NCI-H226 (cell line): ENCODE results near the gene RABGEF1.
"Not testable (repeated sequence)": the region's sequence is repeated elsewhere in the genome, so short reads cannot be mapped to it uniquely, and the experiment has no call there.

Experiments used
- DNase-seq: peaks from one replicate; pipeline ENCODE4 v3.0.0-alpha.2; 2015

RABGEF1 gene

DNA sequence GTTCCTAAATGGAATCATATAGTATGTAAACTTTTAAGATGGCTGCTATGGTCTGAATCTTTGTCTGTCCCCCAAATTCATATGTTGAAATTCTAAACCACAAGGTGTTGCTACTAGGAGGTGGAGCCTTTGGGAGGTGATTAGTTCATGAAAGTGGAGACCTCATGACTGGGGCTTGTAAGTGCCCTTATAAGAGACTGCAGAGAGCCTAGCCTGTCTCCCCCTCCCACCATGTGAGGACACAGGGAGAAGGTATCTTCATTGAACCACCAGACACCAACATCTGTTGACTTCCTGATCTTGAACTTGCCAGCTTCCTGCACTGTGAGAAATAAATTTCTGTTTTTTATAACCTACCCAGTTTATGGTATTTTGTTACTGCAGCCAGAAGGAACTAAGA lies 27.0 kb downstream of the RABGEF1 start:
- not testable (repeated sequence) for DNase-seq

DNA sequence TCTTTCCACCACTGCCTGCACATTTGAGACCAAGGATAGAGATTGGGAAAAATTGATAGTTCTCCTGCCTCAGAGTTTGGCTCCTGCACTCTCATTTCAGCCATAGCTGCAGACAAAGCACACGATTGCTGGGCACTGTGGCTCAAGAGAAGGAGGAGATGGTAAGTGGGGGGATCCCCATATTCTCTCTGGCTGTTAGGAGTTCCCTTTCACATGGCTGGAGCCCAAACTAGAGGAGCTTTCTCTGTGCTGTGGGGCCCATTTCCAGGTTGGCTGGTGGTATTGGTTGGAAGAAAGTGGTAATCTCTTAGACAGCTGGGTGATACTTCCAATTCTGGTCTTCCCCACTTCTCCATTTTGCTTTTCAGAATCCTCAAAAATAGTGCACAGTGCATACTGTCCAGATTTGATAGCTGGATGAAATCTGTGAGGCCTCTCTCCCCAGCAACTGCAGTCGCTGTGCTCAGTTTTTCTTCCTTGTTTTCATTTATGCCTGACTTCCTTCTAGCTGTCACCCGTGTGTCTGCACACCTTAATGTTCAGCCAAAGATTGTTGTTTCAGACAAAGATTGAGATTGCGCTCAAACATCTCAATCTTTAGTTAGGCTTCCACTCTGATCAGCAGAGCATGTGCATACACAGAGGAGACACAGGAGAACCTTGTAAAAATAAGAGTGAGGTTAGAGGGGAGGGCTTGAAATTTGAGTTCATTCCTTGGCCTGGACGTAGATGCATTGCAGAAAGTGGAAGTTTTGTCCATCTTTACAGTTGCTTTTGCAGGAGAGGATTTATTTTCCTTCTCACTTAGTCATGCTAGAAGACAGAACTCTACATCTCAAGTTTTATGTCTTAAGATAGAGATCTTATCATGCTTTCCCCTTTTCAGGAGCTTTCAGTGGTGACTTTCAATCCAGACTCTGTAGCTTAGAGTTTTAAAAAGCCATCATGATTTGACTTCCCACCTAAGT lies 28.6 kb downstream of the RABGEF1 start:
- DNase-seq = no peak

DNA sequence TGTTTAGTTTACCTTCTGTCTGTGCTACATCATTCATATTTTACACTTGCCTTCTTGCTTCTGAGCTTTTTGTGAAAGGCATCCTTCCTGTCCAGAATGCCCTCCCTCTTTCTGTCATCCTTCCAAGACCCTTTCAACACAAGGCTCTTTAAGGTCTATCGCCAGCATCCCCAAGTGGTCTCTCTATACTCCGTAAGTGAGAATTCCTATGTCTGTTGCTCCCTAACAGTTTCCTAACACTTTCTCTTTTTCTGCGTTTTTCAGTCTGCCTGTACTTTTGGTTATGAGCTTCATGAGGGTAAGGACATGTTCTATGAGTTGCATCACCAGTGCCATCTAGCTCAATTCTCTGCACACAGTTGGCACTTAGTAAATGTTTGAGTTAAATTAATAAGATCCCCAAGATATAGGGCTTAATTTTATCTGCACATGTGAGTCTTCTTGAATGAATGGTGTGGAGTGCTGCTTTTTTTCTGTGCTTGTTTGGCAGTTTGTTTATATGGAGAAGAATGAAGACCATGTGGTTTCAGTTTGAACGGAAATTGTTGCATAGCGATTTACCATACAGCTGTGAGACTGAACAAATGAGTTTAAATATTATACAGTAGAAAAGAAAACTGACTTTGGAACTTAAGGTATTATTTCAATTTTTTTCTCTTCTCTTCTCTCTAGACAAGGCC lies 29.4 kb downstream of the RABGEF1 start:
- DNase-seq = no peak

DNA sequence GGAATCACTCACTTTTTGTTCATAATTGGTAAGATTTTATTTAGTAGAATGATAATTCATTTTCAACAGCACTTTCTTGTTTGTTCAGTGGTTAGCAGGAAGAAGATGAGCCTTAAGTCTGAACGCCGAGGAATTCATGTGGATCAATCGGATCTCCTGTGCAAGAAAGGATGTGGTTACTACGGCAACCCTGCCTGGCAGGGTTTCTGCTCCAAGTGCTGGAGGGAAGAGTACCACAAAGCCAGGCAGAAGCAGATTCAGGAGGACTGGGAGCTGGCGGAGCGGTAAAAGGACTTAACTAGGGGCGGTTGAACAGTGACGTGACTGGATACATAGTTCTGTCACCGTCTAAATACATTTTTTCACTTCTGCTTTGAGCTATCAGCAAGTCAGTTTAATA lies 31.3 kb downstream of the RABGEF1 start:
- no peak for DNase-seq

DNA sequence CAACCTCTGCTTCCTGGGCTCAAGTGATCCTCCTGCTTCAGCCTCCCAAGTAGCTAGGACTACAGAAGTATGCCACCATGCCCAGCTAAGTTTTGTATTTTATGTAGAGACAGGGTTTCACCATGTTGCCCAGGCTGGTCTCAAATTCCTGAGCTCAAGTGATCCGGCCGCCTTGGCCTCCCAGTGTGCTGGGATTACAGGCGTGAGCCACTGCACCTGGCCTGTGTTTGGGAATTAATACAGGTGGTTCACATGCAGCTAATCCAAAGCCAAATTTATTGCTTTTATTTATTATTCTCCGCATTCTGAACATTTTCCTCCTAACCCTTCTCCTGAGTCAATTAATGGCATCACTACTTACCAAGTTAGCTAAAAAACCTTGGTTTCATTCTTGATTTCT lies 33.2 kb downstream of the RABGEF1 start:
- not testable (repeated sequence) for DNase-seq

DNA sequence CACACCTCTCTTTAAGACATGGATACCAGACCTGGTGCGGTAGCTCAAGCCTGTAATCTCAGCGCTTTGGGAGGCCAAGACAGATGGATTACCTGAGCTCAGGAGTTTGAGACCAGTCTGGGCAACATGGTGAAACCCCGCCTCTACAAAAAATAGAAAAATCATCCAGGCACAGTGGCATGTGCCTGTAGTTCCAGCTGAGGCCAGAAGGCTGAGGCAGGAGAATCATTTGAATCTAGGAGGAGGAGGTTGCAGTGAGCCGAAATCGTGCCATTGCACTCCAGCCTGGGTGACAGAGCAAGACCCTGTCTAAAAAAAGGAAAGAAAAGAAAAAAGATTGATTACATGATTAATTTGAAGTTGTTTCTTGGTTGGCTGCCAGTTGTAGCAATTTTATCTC lies 35.9 kb downstream of the RABGEF1 start:
- not testable (repeated sequence) for DNase-seq

DNA sequence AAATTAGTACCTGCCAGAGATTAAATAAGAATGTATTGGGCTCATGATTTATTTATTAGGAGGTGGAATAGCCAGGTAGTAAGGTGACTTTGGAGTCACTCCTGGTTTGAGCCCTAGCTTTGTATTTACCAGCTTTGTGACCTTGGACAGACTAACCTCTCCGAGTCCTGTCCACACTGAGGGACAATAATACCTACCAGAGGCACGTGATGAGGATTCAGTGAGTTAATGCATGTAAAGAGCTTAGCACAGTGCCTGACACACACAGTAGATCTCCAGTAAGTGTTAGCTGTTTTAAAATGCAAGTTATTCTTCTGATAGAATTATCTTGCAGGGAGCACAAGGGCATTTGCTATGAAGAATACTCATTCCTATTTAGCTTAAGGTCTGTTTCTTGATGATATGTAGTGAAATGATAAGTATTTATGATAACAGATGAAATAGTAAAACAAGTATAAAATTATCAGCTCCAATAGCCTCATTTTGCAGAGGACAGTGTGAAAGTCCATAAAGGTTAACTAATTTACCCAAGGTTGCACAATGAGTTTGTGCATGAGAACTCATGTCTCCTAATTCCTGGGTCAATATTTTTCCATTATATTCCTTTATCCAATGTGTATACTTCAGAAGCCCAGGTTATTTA lies 36.4 kb downstream of the RABGEF1 start:
- DNase-seq = no peak

DNA sequence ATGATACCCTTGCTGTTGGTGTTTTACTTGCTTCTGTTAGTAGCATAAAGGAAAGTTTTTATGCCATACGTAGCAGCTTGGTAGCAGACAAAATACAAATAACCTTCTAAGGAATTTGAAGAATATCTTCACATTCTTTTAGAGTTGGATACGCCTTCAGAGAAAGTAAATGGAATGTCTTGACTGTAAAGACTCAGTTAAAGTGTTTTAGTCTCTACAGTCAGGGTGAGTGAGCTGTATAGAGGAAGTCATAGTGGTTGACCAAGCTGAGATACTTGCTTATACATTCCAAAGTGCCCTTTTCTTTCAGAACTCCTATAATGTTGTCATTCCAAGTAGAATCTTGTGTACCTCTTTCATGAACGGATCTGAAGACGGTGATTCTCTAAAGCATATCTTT lies 37.7 kb downstream of the RABGEF1 start:
- peak; percentile 13 for DNase-seq

DNA sequence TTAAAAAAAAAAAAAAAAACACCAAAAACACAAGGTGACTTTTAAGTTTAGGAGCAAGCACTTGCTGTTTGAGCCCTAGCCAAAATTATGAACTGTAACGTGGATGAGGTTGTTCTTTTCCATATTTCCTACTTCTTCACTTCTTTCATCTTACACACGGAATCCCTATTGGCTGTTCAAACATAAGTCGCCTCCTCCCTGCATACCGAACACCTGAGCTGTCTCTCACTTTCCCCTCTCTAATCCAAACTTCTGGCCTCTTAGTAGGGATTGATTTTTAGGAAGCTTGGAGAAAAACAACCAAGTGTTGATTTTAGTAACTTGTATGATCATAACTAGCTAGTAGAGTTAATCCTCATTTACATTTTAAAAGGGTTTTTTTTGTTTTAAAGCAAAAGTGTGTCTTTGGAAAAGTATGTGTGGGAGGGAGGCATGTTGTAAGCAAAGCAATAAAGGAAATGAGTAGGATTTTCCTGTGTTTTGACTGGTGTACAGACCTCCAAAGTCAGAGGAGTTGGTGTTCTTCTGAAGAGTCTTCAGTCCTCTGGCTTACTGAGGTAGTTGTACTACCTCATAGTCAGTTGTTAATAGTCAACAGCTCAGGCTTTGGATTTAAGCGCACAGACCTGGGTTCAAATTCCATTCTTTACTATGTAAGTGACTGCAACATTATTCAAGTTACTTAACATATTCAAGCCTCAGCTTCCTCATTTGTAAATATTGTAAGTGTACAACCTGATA lies 39.3 kb downstream of the RABGEF1 start:
- DNase-seq = peak; percentile 79

DNA sequence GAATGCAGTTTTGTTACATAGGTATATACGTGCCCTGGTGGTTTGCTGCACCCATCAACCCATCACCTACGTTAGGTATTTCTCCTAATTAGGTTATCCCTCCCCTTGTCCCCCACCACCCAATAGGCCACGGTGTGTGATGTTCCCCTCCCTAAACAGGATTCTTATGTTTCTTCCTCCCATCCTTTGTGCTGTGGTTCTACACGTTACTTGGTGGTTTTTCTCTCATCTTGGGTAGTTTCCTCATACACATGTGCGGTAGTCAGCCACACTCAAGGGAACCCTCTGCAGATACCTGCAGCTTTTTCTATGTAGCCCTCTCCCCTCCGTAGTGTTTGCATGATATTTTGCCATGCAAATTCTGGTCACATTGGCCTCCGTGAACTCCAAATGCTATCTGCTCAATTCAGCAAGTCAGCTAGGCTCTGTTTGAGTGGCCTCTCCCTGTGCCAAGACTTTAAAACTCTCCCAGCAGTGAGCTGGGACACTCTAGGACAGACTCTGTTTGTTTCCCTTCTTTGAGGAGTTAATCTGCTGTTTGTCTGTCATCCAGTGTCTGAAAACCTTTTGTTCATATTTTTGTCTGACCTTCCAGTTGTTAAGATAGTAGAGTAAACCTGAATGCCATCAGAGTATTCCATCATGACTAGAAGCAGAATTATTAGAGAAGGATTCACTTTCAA lies 41.0 kb downstream of the RABGEF1 start:
- DNase-seq = no peak

DNA sequence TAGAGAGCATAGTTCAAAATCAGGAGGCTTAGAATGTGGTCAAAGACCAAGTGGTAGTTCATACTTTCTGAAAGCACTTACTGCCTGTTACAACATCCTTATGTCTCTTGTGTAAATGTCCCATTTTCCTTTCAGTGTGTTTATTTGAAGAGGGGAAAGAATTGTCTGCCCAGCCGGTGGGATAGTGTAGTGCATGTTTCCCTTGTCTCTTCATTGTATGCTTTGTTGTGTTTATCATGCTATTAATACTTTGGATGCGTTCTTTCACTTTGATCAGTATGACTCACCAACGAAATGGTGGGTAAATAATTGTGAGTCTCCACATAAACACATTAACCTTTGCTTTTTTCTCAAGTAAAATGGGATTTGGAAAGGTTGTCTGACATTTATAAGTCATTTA lies 42.3 kb downstream of the RABGEF1 start:
- not testable (repeated sequence) for DNase-seq

DNA sequence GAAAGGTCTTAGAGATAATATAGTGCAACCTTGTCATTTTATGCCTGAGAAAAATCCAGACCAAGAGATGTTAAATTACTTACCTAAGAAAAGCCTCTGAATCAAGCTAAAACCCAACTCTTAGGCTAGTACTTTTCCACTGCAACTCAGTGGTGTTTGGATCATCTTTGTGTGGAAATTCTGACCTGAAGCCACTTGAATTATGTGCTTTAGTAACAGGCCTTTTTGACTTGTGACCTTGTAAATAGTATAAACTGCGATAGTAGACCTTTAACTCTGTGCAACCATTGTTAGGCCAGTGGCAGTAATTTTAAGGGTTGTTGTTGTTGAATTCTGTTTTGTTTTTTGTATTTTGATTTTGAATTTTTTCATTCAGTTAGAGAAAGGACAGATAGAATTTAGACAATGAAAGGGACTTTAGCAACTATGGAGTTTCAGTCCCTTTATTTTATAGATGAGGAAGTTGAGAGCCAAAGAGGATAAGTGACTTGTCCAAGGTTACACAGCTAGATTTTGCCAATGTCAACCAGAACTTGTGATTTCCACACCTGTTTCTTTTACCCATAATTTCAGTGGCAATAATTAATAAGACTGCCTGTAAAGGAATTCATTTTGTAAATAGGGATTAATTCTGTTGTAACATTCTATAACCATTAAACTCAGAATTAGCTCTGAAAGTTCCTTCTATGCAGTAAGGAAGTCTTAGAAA lies 43.5 kb downstream of the RABGEF1 start:
- DNase-seq = not testable (repeated sequence)

DNA sequence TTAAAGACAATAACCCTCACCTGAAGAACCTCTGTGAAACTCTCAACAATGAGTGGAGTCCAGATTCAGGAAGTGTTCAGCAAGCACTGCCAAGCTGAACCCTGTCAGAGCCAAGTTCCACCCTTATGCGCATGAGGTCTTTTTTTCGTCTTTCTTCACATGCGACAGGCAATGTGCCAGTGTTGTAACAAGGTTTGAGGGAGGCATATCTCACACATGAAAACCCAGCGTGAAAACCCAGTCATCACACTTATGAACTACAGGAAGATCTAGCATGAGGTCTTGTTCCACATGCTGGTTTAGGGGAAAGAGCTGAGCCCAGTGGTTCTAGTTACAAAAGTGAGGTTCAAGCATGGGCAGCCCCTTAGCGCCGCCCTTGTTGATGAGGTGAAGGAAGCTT lies 49.7 kb downstream of the RABGEF1 start:
- DNase-seq = no peak

DNA sequence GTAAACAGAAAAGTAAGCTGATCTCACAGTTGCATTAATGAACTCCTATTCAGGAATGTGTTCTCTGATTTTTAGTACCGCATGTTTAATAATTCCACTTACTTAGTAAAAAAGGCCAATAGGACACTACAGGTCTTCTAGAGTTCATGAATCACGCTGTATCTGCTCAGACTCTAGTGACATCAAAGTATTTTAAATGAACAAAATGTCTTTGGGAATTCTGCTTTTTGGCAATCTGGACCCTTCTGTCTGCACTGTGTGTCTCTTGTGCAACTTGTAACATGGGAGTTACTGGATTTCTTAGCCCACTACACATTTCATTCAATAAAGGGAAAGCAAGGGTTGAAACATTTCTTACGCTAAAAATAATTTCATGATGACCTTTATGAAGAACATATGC lies 50.2 kb downstream of the RABGEF1 start:
- no peak for DNase-seq

DNA sequence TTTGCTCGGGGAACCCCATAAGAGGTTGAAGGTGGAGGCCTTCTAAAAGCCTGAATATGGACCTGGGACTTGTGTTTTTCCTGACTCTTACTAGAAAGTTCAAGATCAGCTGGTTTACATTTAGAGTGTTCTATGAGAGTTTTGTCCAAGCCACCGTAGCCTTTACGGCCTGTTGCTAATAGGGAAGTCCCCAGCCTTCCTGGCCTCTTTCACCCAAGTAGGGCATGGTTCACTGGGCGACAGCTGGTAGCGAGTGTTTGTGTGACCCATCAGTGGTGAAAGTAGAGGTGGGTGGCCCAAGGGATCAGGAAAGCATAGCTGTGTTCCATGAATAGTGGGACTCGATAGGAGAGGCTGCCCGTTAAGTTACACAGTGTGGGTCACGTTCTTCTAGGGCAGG lies 60.1 kb downstream of the RABGEF1 start:
- no peak for DNase-seq

DNA sequence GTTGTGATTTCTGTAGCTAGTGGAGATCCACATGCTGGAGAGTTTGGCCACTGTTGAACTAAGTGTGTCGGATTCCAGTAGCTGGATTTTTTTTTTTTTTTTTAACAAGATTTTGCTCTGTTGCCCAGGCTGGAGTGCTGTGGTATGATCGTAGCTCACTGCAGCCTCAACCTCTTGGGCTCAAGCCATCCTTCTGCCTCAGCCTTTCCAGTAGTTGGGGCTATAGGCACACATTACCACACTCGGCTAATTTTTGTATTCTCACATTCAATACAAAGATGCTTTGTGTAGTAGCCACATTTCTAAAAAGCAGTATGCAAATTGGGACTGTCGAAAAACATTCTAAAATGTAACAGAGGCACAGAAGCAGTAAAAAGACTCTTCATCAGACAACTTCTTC lies 63.5 kb downstream of the RABGEF1 start:
- no peak for DNase-seq

DNA sequence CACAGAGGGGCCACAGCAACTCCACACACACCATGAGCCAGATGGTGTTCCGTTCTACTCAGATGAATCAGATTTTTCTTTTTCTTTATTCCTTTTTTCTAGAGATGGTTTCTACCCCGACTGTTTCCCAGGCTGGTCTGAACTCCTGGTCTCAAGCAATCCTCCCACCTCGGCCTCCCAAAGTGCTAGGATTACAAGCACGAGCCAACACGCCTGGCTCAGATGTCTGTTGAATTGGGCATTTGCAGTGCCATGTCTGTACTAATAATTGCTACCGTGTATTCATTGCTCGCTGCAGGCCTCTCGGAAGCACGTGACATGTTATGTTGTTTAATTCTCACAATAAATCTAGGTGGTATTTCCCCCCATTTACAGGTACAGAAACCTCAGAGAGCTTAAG lies 67.2 kb downstream of the RABGEF1 start:
- DNase-seq = no peak

DNA sequence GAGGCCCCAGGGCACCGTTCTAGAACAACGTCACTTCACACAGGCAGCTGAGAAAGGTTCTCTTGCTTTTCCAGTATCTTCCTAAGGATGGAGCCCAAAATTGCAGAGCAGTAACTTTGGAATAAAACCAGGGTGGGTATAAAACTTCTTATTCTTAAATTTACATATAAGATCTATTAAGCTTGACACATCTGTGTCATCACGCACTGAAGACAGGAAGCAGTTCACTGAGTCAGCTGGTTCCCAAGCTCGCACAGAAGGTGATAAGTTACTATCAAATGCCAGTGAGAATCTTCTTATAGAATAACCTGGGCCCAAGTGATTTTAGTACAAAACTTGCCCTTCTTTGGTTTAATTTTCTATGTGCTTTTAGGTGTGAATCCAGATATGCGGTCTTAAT lies 70.2 kb downstream of the RABGEF1 start:
- DNase-seq = no peak

DNA sequence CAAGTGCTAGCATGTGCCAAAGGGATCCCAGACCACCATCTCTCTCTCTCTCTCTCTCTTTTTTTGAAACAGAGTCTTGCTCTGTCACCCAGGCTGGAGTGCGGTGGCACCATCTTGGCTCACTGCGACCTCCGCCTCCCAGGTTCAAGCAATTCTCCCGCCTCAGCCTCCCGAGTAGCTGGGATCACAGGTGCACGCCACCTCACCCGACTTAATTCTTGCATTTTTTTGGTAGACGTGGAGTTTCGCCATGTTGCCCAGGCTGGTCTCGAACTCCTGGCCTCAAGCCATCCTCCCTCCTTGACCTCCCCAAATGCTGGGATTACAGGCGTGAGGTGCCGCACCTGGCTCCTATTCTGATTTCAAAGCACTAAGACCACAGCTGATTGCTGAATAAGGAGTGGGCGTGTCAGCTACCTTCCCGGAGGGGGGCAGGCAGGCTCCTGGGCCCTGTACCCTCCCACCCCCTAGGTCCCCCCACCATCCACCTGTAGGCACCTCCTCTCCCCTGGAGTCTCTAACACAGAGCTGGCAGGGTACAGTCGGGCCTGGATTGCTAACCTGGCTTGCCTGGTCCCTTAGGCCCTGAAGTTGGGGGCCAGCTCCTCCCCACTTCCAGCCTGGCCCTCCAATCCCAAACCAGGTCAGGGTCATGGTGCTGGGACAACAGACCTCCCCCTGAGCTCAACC lies 74.8 kb downstream of the RABGEF1 start:
- DNase-seq = not testable (repeated sequence)

DNA sequence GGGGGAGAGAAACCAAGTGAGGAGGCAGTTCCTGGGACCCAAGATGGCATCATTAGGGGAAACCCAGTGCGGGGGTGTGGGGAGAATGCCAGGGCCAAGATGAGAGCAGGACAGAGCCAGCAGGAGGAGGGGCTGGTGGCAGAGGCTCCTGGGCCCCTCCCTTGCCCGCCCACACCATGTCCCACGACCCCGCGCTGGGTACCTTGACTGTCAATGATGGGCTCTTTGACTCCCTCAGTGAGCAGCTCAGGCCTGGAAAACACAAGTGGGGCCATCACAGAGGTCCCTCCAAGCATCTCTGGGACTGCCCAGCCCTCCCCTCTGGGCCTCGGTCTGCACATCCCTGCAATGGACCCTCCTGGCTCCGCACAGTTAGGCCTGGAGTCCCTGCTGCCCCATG lies 75.4 kb downstream of the RABGEF1 start:
- DNase-seq = no peak

DNA sequence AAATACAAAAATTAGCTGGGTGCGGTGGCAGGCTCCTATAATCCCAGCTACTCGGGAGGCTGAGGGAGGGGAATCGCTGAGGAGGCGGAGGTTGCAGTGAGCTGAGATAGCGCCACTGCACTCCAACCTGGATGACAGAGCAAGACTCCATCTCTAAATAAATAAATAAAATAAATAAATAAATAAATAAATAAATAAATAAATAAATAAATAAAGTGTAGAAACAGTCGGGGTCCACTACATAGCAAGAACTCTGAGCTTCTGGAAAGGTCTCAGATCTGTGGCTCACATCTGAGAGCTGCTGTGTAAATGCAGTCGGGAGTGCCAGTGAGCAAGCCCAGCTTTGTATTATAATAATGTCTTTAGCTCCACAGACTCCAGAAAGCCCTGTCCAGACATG lies 76.1 kb downstream of the RABGEF1 start:
- DNase-seq = not testable (repeated sequence)
